Fibroblast of the aortic adventitia (primary cell): ENCODE data around the gene PIK3R5. TPM values are rescaled to one million over a fixed set of nuclear protein-coding genes. Genes with fewer than 3 reads are reported as not detected.

Experiments
- DNase-seq: peaks from one replicate; pipeline ENCODE4 v3.0.0-alpha.2; 2010; ENCODE audit warnings: low read depth
- H3K4me3 ChIP-seq: 2 replicates; pipeline ENCODE4 v1.5.1; 2011; ENCODE audit warnings: low read depth, mild to moderate bottlenecking, control low read depth, low read length, moderate library complexity
- total RNA-seq: library from RNA; depleted of rRNA; stranded (reverse); fragments of >200 nt; gene quantifications from 2 replicates; pipeline ENCODE4 v1.2.3, GENCODE V29; 2012; ENCODE audit warnings: low replicate concordance
- TF ChIP-seq, protein P1 (sequence below): IDR thresholded peaks from 2 replicates; pipeline ENCODE4 v1.5.1; 2011; ENCODE audit warnings: mild to moderate bottlenecking, low read length, control low read depth, inconsistent platforms; ENCODE audit not compliant: insufficient read depth

PIK3R5 gene
- total RNA-seq, 1 donor: not detected

DNA sequence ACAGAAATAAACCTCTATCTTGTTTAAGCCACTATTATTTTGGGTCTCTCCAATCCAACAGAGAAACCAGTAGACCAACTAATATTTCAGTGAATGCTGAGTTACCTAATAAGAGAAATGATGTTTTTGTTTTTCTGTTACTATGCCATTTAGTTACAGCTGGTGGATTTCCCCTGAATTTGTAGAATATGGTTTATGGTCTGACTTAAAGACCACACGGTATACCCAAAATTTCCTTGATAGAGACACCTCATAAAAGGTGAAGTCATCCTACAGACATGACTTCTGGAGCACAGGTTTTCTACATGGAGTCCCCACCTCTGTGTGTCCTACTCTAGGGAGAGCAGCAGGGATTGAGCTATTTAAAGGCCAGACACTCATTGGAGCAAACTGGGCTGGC, 13.3 kb downstream of the PIK3R5 start:
- no peak overlapping the region for H3K4me3 ChIP-seq
- TF ChIP-seq, protein P1, sequence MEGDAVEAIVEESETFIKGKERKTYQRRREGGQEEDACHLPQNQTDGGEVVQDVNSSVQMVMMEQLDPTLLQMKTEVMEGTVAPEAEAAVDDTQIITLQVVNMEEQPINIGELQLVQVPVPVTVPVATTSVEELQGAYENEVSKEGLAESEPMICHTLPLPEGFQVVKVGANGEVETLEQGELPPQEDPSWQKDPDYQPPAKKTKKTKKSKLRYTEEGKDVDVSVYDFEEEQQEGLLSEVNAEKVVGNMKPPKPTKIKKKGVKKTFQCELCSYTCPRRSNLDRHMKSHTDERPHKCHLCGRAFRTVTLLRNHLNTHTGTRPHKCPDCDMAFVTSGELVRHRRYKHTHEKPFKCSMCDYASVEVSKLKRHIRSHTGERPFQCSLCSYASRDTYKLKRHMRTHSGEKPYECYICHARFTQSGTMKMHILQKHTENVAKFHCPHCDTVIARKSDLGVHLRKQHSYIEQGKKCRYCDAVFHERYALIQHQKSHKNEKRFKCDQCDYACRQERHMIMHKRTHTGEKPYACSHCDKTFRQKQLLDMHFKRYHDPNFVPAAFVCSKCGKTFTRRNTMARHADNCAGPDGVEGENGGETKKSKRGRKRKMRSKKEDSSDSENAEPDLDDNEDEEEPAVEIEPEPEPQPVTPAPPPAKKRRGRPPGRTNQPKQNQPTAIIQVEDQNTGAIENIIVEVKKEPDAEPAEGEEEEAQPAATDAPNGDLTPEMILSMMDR: no peak

DNA sequence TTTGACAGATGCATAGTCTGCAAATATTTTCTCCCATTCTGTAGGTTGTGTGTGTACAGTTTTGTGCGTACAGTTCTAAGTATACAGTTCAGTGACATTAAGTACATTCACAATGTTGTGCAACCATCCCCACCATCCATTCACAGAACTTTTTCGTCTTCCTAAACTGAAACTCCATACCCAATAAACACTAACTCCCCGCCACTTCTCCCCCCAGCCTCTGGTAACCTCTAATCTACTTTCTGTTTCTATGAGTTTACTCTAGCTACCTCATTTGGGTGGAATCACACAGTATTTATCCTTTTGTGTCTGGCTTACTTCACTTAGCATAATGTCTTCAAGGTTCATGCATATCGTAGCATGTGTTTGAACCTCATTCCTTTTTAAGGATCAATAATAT, 14.3 kb downstream of the PIK3R5 start:
- H3K4me3 ChIP-seq: no peak overlapping the region
- TF ChIP-seq, protein P1: no peak
- no peak for DNase-seq

More for the DNA sequence above, 13.3 kb downstream of the PIK3R5 start:
- no peak for DNase-seq

DNA sequence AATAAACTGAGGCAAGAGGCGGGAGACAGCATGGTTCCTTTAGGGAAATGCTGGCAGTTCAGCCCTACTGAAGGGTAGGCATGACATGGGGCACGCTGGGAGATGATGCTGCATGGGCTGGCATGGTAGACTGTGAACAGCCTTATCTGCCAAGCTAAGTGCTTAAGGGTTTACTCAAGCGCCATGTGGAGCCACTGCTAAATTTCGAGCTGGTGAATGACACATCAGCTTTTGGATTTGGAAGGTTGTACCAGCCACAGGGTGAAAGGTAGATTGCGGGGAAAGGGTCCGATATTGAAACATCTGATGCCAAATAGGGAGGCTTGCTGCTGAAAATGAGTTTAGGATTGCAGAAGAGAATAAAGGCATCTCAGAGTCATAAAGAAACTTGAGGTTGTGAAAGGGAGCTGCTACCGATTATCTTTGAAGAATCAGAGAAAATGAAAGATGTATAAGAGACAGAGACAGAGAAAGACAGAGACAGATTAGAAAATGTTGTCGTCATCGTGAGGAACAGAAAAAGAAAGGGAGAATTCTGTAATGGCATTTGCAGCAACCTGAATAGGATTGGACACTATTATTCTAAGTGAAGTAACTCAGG, 16.3 kb downstream of the PIK3R5 start:
- DNase-seq: no peak
- H3K4me3 ChIP-seq: no peak overlapping the region
- TF ChIP-seq, protein P1: no peak

DNA sequence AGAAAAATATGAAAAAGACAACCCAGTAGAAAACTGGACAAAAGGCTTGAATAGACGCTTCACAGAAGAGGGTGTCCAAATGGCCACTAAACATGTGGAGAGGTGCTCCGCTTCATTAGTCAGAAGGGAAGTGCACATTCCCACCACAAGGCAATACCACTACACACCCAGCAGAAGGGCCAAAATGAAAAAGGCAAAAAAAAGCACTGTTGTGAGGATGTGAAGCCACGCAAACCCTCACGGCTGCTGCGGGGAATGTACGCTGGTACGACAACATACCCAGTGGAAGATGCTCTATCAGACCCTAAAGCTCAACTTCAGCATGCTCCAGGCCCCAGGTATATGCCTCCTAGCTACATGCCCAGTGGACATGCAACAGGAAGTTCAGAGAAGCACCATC, 17.0 kb downstream of the PIK3R5 start:
- no peak for DNase-seq
- no peak overlapping the region for H3K4me3 ChIP-seq
- TF ChIP-seq, protein P1: no peak

DNA sequence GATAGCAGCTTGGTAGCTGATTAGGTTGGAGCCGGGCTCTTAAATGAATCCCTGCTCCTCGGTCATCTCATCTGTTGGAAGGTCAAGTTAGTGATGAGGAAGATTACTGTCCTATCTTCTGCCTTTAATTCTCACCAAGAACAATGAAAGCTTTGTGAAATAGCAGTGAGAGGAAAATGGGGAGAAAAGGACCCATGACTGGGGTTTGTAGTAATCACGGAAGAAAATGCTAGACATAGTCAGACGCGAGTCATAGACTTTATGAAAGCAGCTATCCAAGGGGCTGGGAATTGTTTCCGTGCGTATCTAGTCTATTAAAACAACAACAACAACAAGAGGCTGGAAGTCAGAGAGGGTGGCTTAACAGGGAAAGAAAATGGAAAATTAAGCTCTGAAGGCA, 18.3 kb downstream of the PIK3R5 start:
- DNase-seq: no peak
- TF ChIP-seq, protein P1: no peak
- H3K4me3 ChIP-seq: no peak overlapping the region

DNA sequence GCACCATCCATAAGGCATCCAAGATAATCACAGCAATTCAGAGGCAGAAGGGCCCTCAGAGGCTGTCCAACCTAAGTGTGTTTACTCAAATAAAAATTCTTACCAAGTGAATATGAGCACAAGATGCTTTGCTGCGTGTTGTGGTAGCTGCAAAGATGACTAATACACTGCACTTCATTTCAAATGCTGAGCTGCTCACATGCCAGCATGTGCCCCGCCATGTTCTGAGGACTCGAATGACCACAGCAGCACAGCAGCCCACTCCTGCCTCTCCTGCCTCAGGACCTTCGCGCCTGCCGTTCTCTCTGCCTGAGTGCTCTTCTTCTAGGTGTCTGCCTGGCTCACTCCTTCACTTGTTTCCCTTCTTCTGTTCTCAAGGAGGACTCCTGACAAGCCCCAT, 19.0 kb downstream of the PIK3R5 start:
- no peak for DNase-seq
- no peak overlapping the region for H3K4me3 ChIP-seq
- TF ChIP-seq, protein P1: no peak

DNA sequence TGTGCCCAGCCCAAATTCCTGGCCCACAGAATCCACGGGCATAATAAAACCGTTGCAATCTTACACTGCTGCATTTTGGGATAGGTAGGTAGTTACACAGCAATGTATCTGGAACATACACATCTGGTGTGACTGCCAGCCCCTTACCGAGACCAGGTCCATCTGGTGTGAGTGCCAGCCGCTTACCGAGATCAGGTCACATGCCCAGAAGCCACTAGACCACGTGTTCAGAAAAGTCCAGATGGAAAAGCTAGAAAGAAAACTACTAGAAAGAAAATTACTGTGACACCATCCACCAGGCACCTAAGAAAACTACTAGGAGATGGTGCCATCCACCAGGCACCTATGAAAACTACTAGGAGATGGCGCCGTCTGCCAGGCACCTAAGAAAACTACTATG, 19.4 kb downstream of the PIK3R5 start:
- DNase-seq: no peak
- TF ChIP-seq, protein P1: no peak
- no peak overlapping the region for H3K4me3 ChIP-seq
